K562 (cell line): ENCODE measurements around the gene CCDC183. TPM values are rescaled to one million over a fixed set of nuclear protein-coding genes. Genes with fewer than 3 reads are reported as not detected.

Experiments used
- ATAC-seq: fragments of 200-7000 bp; cut with Tn5 transposase; 3 replicates; pipeline ENCODE4 v1.9.1; 2020; ENCODE audit warnings: moderate library complexity
- BruUV-seq: library from RNA; stranded (reverse); fragments of 400-500 nt; replicated peaks from 2 replicates; lab custom pipeline; 2021; lab: Mats Ljungman, UMichigan
- CTCF ChIA-PET: fragments of 300-600 bp; formaldehyde crosslinking; extraction: SDS; loops from one replicate; lab custom pipeline; 2021; ENCODE audit warnings: low intra/inter-chr PET ratio; lab: Yijun Ruan, JAX
- POLR2A ChIA-PET: fragments of 300-600, 350-650 bp; sonication (Branson Sonifier 250); formaldehyde crosslinking; extraction: SDS; loops from one replicate; lab custom pipeline; 2021; ENCODE audit warnings: antibody characterized with exemption, inconsistent platforms; lab: Yijun Ruan, JAX
- DNase-seq, 4 experiments: peaks; one replicate each; pipeline versions ENCODE4 v3.0.0 to v3.0.0-alpha.2; 2011 to 2018; ENCODE audit warnings: low spot score in 3 of 4, mixed read lengths in 3 of 4; ENCODE audit errors: extremely low read depth in 1 of 4
- FAIRE-seq: peaks from 2 replicates; lab custom pipeline; 2011; peaks lifted over from hg19 to GRCh38; lab: Jason Lieb, UNC
- H2AFZ ChIP-seq: 2 replicates; pipeline ENCODE4 v1.6.0; 2011; ENCODE audit warnings: low read depth, low read length, control low read depth, inconsistent platforms
- H3K27ac ChIP-seq: fragments of 200-600 bp; 3 replicates; pipeline ENCODE4 v1.8.0; 2011; ENCODE audit warnings: low read depth, mild to moderate bottlenecking, control low read depth, inconsistent platforms, low read length, moderate library complexity, mixed read lengths; ENCODE audit errors: extremely low read depth
- H3K27me3 ChIP-seq, 2 experiments: fragments of 300-600 bp in 1 of 2; 2 replicates in 1 of 2; 3 replicates in 1 of 2; pipeline versions ENCODE4 v1.6.0 to v1.8.0; 2011; ENCODE audit warnings: inconsistent platforms in 2 of 2, low read length in 2 of 2, mild to moderate bottlenecking in 1 of 2, mixed read lengths in 1 of 2, moderate library complexity in 1 of 2; ENCODE audit not compliant: control insufficient read depth in 2 of 2, insufficient read depth in 2 of 2
- H3K36me3 ChIP-seq: fragments of 300-600 bp; 3 replicates; pipeline ENCODE4 v1.8.0; 2011; ENCODE audit warnings: mild to moderate bottlenecking, low read length, inconsistent platforms; ENCODE audit not compliant: control insufficient read depth, insufficient read depth
- H3K4me1 ChIP-seq, 2 experiments: fragments of 200-600 bp in 1 of 2; replicated peaks in 1 of 2; 2 replicates in 1 of 2; 3 replicates in 1 of 2; pipeline versions ENCODE4 v1.5.1 to v1.8.0; 2011; ENCODE audit warnings: inconsistent platforms in 2 of 2, low read length in 2 of 2, mild to moderate bottlenecking in 1 of 2, mixed read lengths in 1 of 2, moderate library complexity in 1 of 2; ENCODE audit not compliant: control insufficient read depth in 2 of 2, insufficient read depth in 2 of 2
- H3K4me2 ChIP-seq: 2 replicates; pipeline ENCODE4 v1.6.1; 2011; ENCODE audit warnings: low read length, control low read depth, inconsistent platforms, mixed read lengths; ENCODE audit not compliant: insufficient read depth
- H3K4me3 ChIP-seq: fragments of 200-600 bp; sonication (generic), shearing (Covaris generic); 2 replicates; pipeline ENCODE4 v1.5.1; 2016; ENCODE audit warnings: control low read depth, inconsistent platforms
- H3K79me2 ChIP-seq: fragments of 200-600 bp; 3 replicates; pipeline ENCODE4 v1.8.0; 2011; ENCODE audit warnings: low read length, inconsistent platforms; ENCODE audit not compliant: control insufficient read depth, insufficient read depth
- H3K9ac ChIP-seq, 2 experiments: 2 replicates each; pipeline versions ENCODE4 v1.6.0 to v1.6.1; 2011; ENCODE audit warnings: low read depth in 2 of 2, low read length in 2 of 2, control low read depth in 1 of 2, inconsistent platforms in 1 of 2, mild to moderate bottlenecking in 1 of 2, mixed read lengths in 1 of 2; ENCODE audit not compliant: insufficient read depth in 1 of 2
- H3K9me1 ChIP-seq: one replicate; pipeline ENCODE4 v1.6.0; 2011; ENCODE audit warnings: inconsistent platforms, mild to moderate bottlenecking, low read length, moderate library complexity; ENCODE audit not compliant: control insufficient read depth, insufficient read depth
- H3K9me3 ChIP-seq: replicated peaks from 2 replicates; pipeline ENCODE4 v1.5.1; 2011; ENCODE audit warnings: low read depth, low read length, inconsistent platforms; ENCODE audit not compliant: control insufficient read depth, insufficient read depth
- H4K20me1 ChIP-seq: replicated peaks from 2 replicates; pipeline ENCODE4 v1.6.1; 2011; ENCODE audit warnings: low read length, inconsistent platforms, mixed read lengths; ENCODE audit not compliant: control insufficient read depth, insufficient read depth
- ATF1 ChIP-seq, 2 experiments: fragments of 450-650 bp in 1 of 2; IDR thresholded peaks; 2 replicates each; pipeline ENCODE4 v1.6.1; 2016; ENCODE audit warnings: missing compliant biosample characterization in 1 of 2, missing genetic modification characterization in 1 of 2
- FOXJ3 ChIP-seq: sonication (generic); formaldehyde crosslinking; IDR thresholded peaks from 2 replicates; pipeline ENCODE4 v1.4.0; 2020; ENCODE audit warnings: mild to moderate bottlenecking, missing genetic modification reagents
- MLLT1 ChIP-seq, 2 experiments: fragments of 450-650 bp; IDR thresholded peaks; 2 replicates each; pipeline ENCODE4 v1.6.1; 2016
- MYC ChIP-seq, 2 experiments: fragments of 250-450 bp in 1 of 2; sonication (Bioruptor Pico) in 1 of 2; IDR thresholded peaks; 2 replicates each; pipeline versions ENCODE4 v1.5.1 to v1.6.1; 2012 to 2021; ENCODE audit warnings: low read depth in 2 of 2, borderline replicate concordance in 1 of 2, improper control_type of control experiment in 1 of 2, low read length in 1 of 2, mild to moderate bottlenecking in 1 of 2, moderate library complexity in 1 of 2
- POLR2G ChIP-seq: fragments of 200-400 bp; formaldehyde crosslinking; IDR thresholded peaks from 2 replicates; pipeline ENCODE4 v1.6.1; 2017; ENCODE audit warnings: low read depth, mild to moderate bottlenecking, antibody characterized with exemption, low read length, moderate library complexity
- RBM22 ChIP-seq: fragments of 200-400 bp; formaldehyde crosslinking; IDR thresholded peaks from 2 replicates; pipeline ENCODE4 v1.6.1; 2018; ENCODE audit warnings: low read length, low read depth; ENCODE audit not compliant: poor library complexity, severe bottlenecking
- ZNF584 ChIP-seq: fragments of 200-800 bp; sonication (Bioruptor generic); IDR thresholded peaks from 2 replicates; pipeline ENCODE4 v1.6.1; 2016; ENCODE audit warnings: low read depth, mild to moderate bottlenecking, missing genetic modification characterization, missing compliant biosample characterization
- ZNF609 ChIP-seq: sonication (generic); formaldehyde crosslinking; IDR thresholded peaks from 2 replicates; pipeline ENCODE4 v1.8.1; 2023; ENCODE audit warnings: missing genetic modification reagents, mild to moderate bottlenecking, borderline replicate concordance
- WGBS: fragments of 100-300 bp; shearing (Covaris generic); methylation state at CpG from one replicate; pipeline ENCODE4 v1.1.6; 2016; ENCODE audit warnings: low coverage, mixed read lengths; ENCODE audit not compliant: insufficient coverage; ENCODE audit errors: missing lambda C conversion rate; 5-methylcytosine and 5-hydroxymethylcytosine counted together
- in situ Hi-C: fragments of 300-500 bp; cut with MboI; formaldehyde crosslinking; loops from 4 replicates; pipeline ENCODE4 v1.15.0; 2018; ENCODE audit warnings: inconsistent platforms, mixed read lengths
- intact Hi-C: fragments of 100-400 bp; cut with micrococcal nuclease; formaldehyde crosslinking; loops from 2 replicates; pipeline ENCODE4 v1.14.2; 2022
- polyA plus RNA-seq, 8 experiments: library from polyadenylated mRNA; depleted of rRNA in 4 of 8; stranded (reverse) in 5 of 8; unstranded in 3 of 8; fragments of >200 nt; fragmentation: Nextera tagmentation in 2 of 8; fragmentation: Illumina TruSeq in 1 of 8; extraction: Ambion mirVana in 2 of 8; extraction: Trizol in 1 of 8; gene quantifications; 2 replicates each; pipeline versions ENCODE4 v1.2.1 to v1.2.3, GENCODE V29; 2011 to 2014; ENCODE audit warnings: inconsistent platforms in 1 of 8, missing spikeins in 1 of 8
- total RNA-seq, 7 experiments: library from RNA; depleted of rRNA in 6 of 7; stranded (reverse); fragments of >200 nt in 6 of 7; fragmentation: Illumina TruSeq in 2 of 7; extraction: Trizol in 2 of 7; gene quantifications; 2 replicates each; pipeline versions ENCODE4 v1.2.1 to v1.2.3, GENCODE V29; 2011 to 2021; ENCODE audit warnings: low replicate concordance in 1 of 7

CCDC183 gene
- total and polyA plus RNA-seq, 9 of the 15 experiments (the other 6 are each of a cell fraction or from before 2014, with no cell fraction given), result 0.21 to 0.60 (median 0.29) TPM; not detected in 4

GRCh38 chr9:136831720-136832104 lies 35.6 kb downstream of the CCDC183 start:
- TF ChIP-seq POLR2G (peak; percentile 72), RBM22 (peak; percentile 89), ZNF584 (CRISPR knock-in tag) (no peak)
- TF ChIP-seq, all 486 proteins: peak for 2
- peaks cover 90% of the 10 kb centered on the region for H3K36me3 ChIP-seq
- H3K4me2 ChIP-seq, result no peak overlapping the region
- no peak overlapping the region for H2AFZ ChIP-seq
- H3K9me3 ChIP-seq, result no peaks in the 10 kb centered on the region
- in situ Hi-C loops, result no loop called here
- no peak overlapping the region for H3K4me3 ChIP-seq
- no peaks in the 10 kb centered on the region for H3K79me2 ChIP-seq
- no peak for DNase-seq
- no peak for FAIRE-seq
- no peak for ATAC-seq
- H3K9ac ChIP-seq, result no peak overlapping the region
- BruUV-seq, result no TSS peak
- POLR2A ChIA-PET, result interaction anchor here (0.6 to 1.9 kb wide), 3 partner anchors 9 to 50 kb away, joined by 3 to 10 read pairs (median 4); partner anchors contain the start of gene AJM1
- WGBS, result 92% methylated on average over 21 of the region's 23 CpGs
- intact Hi-C loops, result no loop called here
- H3K9me1 ChIP-seq, result peaks cover 3% of the 10 kb centered on the region
- CTCF ChIA-PET, result no interaction called here
- no peaks in the 10 kb centered on the region; the same call in 1 of the 2 replicates for H4K20me1 ChIP-seq
- H3K4me1 ChIP-seq, result peaks cover 0 to 52% of the 10 kb centered on the region in 2 experiments; a peak in 1 of 5 replicates
- no peaks in the 10 kb centered on the region for H3K27me3 ChIP-seq
- no peak overlapping the region for H3K27ac ChIP-seq

- Histone ChIP-seq H3K36me3 (peaks cover 87% of the 10 kb centered on the region), H3K4me1 (peaks cover 0 to 56% of the 10 kb centered on the region in 2 experiments; a peak in 2 of 5 replicates), H3K9me1 (peaks cover 3% of the 10 kb centered on the region), H3K4me2 (no peak overlapping the region), H3K27ac (no peak overlapping the region), H3K9ac (no peak overlapping the region), H3K4me3 (no peak overlapping the region), H2AFZ (no peak overlapping the region), H3K9me3 (no peaks in the 10 kb centered on the region), H4K20me1 (no peaks in the 10 kb centered on the region; the same call in 1 of the 2 replicates), H3K27me3 (no peaks in the 10 kb centered on the region), H3K79me2 (no peaks in the 10 kb centered on the region)
- no peak for FAIRE-seq
- no TSS peak for BruUV-seq
- ChIA-PET CTCF (no interaction called here), POLR2A (interaction anchor here (0.7 to 1.9 kb wide), 2 partner anchors 8 to 69 kb away, joined by 3 to 10 read pairs; no protein-coding TSS in a partner anchor)
- DNase-seq, result no peak
- WGBS, result 94% methylated on average over 6 of the region's 9 CpGs
- in situ Hi-C loops (no loop called here), intact Hi-C loops (no loop called here)
- ATAC-seq, result no peak
- TF ChIP-seq ZNF609 (CRISPR knock-in tag) (no peak), MLLT1 (IDR thresholded peaks at IDR 0.05) (no peak), MYC (IDR thresholded peaks at IDR 0.05; ENCODE audit: low read depth, low read length) (no peak), MYC (CRISPR knock-in tag; IDR thresholded peaks at IDR 0.05; ENCODE audit: borderline replicate concordance, low read depth) (no peak), ATF1 (CRISPR knock-in tag; IDR thresholded peaks at IDR 0.05) (no peak), ATF1 (tag; IDR thresholded peaks at IDR 0.05) (no peak), FOXJ3 (CRISPR knock-in tag) (no peak)
Measured at GRCh38 chr9:136832581-136832980, 36.4 kb downstream of the CCDC183 start.
